VCaP (cell line): ENCODE results near the gene NAA11.

Experiments
- H3K27ac ChIP-seq: fragments of 450-650 bp; 2 replicates; pipeline ENCODE4 v1.5.1; 2017
- TF ChIP-seq, protein P1 (sequence below): fragments of 450-650 bp; conservative IDR thresholded peaks from 2 replicates; pipeline ENCODE4 v1.5.1; 2017; ENCODE audit warnings: mild to moderate bottlenecking, moderate library complexity

The NAA11 gene

GRCh38 chr4:79325864-79326328 lies at the start of gene NAA11:
Gene NAA11, minus strand, starts transcription at chr4:79326061. Its CDS starts 184 bp downstream, at chr4:79325877.
- no peak within 1 kb of the TSS for H3K27ac ChIP-seq
- TF ChIP-seq, protein P1, sequence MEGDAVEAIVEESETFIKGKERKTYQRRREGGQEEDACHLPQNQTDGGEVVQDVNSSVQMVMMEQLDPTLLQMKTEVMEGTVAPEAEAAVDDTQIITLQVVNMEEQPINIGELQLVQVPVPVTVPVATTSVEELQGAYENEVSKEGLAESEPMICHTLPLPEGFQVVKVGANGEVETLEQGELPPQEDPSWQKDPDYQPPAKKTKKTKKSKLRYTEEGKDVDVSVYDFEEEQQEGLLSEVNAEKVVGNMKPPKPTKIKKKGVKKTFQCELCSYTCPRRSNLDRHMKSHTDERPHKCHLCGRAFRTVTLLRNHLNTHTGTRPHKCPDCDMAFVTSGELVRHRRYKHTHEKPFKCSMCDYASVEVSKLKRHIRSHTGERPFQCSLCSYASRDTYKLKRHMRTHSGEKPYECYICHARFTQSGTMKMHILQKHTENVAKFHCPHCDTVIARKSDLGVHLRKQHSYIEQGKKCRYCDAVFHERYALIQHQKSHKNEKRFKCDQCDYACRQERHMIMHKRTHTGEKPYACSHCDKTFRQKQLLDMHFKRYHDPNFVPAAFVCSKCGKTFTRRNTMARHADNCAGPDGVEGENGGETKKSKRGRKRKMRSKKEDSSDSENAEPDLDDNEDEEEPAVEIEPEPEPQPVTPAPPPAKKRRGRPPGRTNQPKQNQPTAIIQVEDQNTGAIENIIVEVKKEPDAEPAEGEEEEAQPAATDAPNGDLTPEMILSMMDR = no peak

DNA sequence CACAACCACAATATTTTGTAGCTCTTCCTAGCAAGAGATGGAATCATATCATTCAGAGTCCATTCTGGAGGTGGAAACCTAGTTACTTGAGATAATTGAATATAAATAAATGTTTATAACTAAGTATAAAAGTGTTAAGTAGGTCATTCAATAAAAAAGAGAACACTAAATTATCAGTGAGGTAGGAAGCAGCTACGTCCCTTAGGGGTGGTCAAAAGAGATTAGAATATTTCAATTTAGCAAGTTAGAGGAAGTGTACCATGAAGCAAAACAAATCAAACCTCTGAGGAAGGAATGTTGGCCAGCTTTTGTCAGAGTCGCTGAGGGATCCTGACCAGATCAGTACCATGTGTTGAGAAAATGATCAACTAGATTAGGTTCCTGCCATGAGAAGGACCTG lies 44.2 kb upstream of the NAA11 start:
- TF ChIP-seq, protein P1 = no peak
- H3K27ac ChIP-seq = no peak overlapping the region

- TF ChIP-seq, protein P1 = no peak
- no peak overlapping the region for H3K27ac ChIP-seq
These were observed 41.2 kb upstream of the NAA11 start for GRCh38 chr4:79367096-79367495.

GRCh38 chr4:79366422-79366821 lies 40.6 kb upstream of the NAA11 start:
- H3K27ac ChIP-seq = no peak overlapping the region
- TF ChIP-seq, protein P1 = no peak

DNA sequence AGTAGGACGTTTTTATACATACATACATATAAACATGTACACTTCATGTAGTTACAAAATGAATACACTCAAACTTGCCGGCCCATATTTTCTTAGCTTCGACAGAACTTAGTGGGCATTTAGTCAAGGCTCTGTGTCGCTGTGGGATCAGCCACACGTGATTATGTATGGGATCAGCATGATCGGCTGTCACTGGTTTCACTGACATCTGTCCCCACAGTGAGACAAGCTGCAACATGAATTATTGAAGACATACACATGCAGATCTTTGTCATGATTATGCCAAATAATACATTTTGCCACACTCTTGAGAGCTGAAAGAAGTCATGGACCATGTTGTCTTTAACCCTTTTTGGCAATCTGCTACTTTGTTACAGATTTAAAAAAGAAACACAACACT lies 38.2 kb upstream of the NAA11 start:
- TF ChIP-seq, protein P1 = no peak
- H3K27ac ChIP-seq = no peak overlapping the region

GRCh38 chr4:79362626-79363025 lies 36.8 kb upstream of the NAA11 start:
- TF ChIP-seq, protein P1 = no peak
- no peak overlapping the region for H3K27ac ChIP-seq

DNA sequence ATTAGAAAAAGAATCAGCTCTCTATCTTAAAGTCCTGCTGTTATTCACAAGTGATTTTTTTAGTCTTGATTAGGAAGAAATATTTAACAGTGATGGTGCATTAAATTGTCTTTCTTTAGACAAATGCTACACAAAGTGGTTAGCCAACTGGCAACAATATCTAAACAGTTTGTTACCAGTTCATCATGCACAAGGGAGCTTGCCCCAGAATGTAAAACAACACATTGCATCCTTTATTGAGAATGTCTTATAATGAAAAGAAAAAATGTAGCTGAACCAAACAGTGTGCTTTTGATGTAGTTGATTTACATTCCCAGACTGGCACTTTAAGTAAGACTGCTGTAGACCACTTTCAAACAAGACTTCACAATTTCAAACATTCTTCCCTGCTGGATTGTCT lies 34.1 kb upstream of the NAA11 start:
- TF ChIP-seq, protein P1 = no peak
- H3K27ac ChIP-seq = no peak overlapping the region
